ENCODE measurements around the gene C20orf144.

Gene C20orf144

DNA sequence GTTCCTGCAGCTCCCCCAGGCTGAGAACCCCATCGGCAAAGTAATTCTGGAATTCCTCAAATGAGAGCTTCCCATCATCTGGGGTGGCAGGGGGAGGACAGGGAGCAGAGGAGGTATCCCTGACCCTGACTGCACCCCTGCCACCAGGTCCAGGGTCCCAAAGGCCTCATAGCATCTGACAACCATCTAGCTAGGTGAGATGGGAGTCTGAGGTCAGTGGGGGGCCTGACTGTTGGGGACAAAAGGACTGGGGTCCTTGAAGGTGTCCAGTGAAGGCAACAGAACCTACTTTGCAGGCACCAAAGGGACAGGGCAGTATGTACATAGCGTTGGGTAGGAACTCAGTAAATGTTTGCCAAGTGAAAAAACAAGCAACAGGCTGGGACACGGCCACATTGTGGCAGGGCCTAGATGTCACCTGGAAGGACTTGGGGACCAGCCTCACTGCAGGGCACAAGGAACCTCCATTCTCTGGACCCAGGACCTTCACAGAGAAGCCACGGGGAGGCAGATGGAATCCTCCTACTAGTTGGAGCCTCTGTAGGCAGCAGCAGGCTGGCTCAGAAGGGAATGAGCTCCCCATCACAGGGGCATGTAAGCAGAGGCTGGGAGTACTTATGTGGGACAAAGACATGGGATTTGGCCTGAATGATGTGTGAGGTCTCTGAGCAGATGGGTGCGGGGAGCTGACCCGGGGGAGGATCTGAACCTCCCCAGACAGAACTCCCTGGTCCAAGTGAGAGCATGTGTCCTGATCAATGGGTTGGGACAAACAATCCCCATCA lies 8.8 kb downstream of the C20orf144 start:
- CTCF ChIA-PET = interaction anchor here (0.9 to 5.0 kb wide), 4 partner anchors 10 to 213 kb away, joined by 3 to 50 read pairs (median 6); no protein-coding TSS in a partner anchor
- TF ChIP-seq CTCF (IDR thresholded peaks at IDR 0.05; ENCODE audit: control extremely low read depth, extremely low read depth, low read depth, missing control alignments) = no peak
- no peak for DNase-seq (ENCODE audit: extremely low spot score)
- POLR2A ChIA-PET = no interaction called here

DNA sequence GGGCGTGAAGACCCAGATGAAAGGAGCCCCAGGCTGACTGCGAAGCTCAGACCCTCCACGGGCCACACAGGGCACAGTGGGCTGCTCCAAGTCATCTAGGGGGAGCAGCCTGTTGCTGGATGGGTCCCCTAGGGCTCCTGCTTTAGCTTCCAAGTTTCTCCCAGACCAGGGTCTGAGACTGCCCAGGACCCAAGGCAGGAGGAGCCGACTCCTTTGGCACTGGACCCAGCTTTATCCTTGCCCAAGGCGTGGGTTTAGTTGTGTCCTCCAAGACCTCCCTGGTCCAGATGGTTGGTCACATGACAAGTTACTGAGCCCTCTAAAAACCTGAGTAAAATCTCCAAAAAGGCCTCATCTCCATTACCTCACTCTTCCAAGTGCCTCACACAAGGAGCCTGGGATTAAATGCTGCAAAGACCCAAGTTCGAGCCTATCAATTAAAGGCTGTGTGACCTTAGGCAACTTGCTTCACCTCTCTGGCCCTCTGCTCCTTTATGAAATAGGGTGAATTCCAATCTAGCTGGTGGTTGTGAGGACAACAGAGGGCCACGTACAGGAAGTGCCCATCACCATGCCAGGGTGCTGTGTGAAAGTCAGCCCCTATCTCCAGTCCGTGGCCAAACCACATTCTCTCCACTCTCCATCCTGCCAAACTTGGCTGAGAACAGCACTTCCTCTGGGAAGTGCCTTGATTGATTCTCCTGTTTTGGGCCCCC lies 9.6 kb downstream of the C20orf144 start:
- ChIA-PET POLR2A (no interaction called here), CTCF (interaction anchor here (0.9 to 2.7 kb wide), 2 partner anchors 9 to 13 kb away, joined by 3 to 9 read pairs; no protein-coding TSS in a partner anchor)
- DNase-seq (ENCODE audit: extremely low spot score) = no peak
- no peak for TF ChIP-seq CTCF (IDR thresholded peaks at IDR 0.05; ENCODE audit: control extremely low read depth, extremely low read depth, low read depth, missing control alignments)

DNA sequence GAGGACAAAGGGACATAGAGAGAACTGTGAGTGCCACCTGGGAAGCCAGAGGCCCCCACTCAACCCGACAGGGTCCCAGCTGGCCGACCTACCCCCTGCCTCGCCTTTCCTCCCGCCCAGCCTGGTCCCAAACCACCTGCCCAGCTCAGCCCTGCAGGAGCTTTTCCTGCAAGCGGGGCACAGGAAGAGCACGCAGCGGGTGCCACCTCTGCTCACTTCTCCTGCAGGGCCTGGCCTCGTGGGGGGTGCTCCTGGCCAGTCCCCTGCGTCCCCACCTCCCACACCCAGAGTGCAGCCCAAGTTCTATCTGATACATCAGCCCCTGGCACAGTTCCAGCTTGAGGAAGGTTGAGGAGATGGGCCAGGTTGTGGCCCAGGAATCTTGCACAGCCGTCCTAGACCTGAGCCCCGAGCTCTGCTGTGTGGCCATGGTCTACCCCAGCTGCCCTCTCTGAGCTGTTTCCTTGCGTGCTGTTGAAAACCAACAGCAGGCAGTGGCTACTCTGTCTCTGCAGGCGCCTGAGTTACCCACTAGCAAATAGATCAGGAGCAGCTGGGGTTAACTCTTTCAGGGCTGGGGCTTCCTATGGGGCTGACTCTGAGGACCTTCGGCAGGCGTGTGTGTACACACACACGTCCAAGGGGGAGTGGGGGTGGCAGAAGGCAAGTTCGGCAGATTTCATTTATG lies 10.4 kb downstream of the C20orf144 start:
- ChIA-PET CTCF (interaction anchor here (2.7 kb wide), 1 partner anchor 9 kb away, joined by 9 read pairs; no protein-coding TSS in a partner anchor), POLR2A (no interaction called here)
- no peak for DNase-seq (ENCODE audit: extremely low spot score)
- no peak for TF ChIP-seq CTCF (IDR thresholded peaks at IDR 0.05; ENCODE audit: control extremely low read depth, extremely low read depth, low read depth, missing control alignments)

DNA sequence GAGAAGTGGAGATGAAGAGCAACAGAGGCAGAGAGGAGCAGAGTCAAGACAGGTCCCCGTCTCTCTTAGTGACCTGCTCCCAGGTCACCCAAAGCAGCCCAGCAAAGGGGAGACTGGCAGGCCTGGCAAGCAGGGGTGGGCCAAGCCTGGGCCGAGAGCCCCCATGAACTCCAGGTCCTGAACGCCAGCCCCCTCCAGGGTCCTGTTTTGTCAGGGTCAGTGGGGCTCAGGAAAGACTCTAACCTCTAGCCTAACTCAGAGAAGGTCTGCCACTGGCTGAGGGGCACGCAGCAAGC lies 10.9 kb downstream of the C20orf144 start:
- TF ChIP-seq CTCF (IDR thresholded peaks at IDR 0.05; ENCODE audit: control extremely low read depth, extremely low read depth, low read depth, missing control alignments) = no peak
- CTCF ChIA-PET = no interaction called here
- POLR2A ChIA-PET = interaction anchor here (0.6 kb wide), 1 partner anchor 352 kb away, joined by 4 read pairs; no protein-coding TSS in a partner anchor
- no peak for DNase-seq (ENCODE audit: extremely low spot score)

GRCh38 chr20:33673410-33674293 lies 11.5 kb downstream of the C20orf144 start:
- no peak for TF ChIP-seq CTCF (IDR thresholded peaks at IDR 0.05; ENCODE audit: control extremely low read depth, extremely low read depth, low read depth, missing control alignments)
- ChIA-PET POLR2A (interaction anchor here (0.6 to 1.0 kb wide), 2 partner anchors 9 to 352 kb away, joined by 4 to 6 read pairs; no protein-coding TSS in a partner anchor), CTCF (no interaction called here)
- DNase-seq (ENCODE audit: extremely low spot score) = no peak

All from GM10248 (cell line).